A172 (cell line): ENCODE results near the gene FCHSD2. TPM values are rescaled to one million over a fixed set of nuclear protein-coding genes. Genes with fewer than 3 reads are reported as not detected.
A peak's percentile ranks its signal among the peaks of the same experiment; 100 is the strongest.
"Not testable (repeated sequence)": the region's sequence is repeated elsewhere in the genome, so short reads cannot be mapped to it uniquely, and the experiment has no call there.

Experiments used
- DNase-seq: peaks from one replicate; pipeline ENCODE4 v3.0.0-alpha.2; 2015; ENCODE audit warnings: low spot score
- total RNA-seq: library from RNA; depleted of rRNA; stranded (reverse); fragments of >200 nt; shearing (Covaris generic); gene quantifications from 2 replicates; pipeline ENCODE4 v1.2.3, GENCODE V29; 2014

Gene FCHSD2
- total RNA-seq, 1 experiment from 2014 or later, result 8.7 TPM

DNA sequence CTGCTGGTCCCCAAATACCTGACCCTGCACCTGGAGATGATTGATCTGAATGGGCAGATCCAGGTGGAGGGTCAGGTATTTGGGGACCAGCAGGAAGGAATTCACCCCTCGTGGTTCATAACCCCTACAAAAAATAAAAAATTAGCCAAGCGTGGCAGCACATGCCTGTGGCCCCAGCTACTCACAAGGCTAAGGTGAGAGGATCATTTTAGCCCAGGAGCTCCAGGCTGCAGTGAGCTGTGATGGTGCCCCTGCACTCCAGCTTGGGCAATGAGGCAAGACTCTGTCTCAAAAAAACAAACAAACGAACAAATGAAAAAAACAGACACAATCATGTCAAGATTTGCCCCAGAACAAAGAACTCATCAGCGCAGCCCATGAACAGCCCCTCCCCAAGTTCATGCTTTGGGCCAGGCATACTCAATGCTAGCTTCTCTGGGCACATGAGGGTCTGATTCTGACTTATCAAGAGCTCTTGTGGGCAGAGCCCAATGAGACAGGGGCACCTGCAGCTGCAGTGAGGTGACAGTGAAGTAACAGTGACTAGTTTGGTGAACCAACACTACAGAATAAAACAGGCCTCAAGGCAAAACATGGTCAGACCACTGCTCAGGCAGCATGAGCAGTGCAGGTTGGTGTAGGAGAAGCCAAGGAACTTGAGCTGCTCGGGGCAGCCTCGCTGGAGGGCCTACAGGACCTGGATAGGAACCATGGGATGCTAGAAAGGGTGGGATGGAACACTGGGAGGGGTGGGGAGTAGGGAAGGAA lies 10.2 kb upstream of the FCHSD2 start:
- DNase-seq, result no peak

DNA sequence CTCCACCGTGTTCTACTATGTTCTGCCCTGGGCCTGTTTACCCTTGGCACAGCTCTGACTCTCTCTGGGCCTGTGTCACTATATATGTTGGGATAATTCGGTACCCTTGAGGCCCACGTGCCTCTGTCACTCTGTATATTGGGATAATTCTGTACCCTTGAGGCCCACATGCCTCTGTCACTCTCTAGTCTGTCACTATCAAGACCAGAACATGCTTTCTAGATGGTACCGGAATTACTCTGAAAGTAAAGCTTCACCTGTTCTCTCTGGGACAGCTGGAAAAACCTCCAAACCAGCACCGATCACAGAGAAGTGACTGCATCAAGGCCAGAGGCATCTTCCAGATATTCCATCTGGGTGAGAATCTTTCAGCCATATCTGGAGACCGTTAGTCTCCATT lies 9.3 kb upstream of the FCHSD2 start:
- DNase-seq, result no peak

DNA sequence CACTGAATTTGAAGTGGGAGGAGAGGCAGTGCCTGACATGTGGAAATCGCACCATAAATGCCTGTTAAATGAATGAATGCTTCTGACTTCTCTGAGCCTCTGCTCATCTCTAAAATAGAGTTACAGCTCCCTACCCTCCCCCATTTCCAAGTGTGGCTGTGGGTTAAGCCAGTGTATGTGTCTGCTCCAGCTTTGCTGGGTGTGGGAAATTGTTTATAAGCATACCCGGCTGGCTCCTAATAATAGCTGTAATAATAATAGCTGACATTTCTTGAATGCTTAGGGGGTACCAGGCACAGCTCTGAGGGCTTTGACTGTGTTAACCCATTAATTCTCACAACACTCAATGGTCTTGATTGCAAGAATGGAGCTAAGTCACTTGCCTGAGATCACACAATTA lies 7.0 kb upstream of the FCHSD2 start:
- DNase-seq, result no peak

DNA sequence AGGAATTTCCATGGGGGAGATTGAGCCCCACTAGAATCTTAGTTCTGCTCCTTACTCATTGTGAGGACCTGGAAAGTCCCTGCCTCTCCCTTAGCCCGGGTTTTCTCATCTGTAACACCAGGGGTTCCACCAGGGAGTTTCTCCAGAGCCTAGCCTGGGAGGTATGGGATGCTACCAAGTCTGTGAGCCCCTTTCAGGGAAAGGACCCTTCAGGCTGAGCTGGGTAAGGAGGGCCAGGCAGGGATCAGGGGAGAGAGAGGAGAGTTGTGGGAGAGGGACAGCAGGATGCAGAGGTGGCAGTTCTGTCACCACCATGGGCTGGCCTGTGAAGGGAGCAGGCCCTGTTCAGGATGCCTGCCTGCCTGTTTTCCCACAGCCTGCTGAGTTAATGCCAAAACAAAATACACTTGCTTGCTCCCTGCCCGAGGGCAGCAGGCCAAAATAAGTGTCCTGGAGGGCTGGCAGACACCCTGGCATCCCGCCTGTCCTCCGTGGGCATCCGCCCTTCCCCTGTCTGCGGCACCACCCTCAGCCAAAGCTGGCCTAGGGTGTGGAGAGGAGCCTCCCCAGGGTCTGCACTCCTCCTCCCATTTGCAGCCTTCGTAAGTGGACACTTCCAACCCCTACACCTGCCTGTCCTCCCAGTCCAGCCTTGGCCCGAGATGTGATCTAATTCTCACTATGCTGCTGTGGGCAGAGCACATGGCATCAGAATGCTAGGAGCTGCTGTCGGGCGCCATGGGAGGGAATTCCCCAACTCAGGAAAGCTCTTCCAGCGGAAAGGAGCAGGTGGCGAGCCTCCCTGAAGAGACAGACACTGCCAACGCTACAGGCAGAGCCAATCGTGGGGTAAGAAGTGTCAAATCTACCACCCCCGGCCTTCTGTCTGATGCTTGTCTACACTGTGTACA lies 5.9 kb upstream of the FCHSD2 start:
- DNase-seq, result peak; percentile 54

DNA sequence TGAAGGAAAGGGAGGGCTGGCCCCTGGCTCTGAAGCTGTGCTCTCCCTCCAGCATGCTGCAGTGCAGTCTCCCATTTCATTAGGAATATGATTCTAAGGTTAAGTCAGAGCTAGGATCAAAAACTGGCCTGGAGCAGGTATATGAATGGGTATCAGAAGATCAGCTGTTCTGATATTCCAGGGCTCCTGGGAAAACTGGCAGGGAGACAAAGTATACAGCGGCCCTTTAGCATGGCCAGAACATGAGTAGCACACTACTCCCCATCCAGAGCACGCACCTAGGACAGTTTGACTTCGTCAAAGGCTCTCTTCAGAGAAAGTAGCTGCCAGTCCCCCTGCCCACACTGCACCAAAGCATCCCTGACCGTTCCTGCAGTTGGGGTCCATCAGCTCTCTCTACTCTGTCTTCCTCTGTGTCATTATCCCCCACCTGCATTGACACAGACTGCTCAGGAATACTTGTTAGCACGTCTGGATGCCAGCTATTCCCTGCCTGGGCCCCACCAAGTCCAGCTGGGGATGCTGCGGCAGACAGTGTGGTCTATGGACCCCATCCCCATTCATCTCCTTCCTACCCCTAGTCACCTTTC lies 4.0 kb upstream of the FCHSD2 start:
- DNase-seq, result no peak

DNA sequence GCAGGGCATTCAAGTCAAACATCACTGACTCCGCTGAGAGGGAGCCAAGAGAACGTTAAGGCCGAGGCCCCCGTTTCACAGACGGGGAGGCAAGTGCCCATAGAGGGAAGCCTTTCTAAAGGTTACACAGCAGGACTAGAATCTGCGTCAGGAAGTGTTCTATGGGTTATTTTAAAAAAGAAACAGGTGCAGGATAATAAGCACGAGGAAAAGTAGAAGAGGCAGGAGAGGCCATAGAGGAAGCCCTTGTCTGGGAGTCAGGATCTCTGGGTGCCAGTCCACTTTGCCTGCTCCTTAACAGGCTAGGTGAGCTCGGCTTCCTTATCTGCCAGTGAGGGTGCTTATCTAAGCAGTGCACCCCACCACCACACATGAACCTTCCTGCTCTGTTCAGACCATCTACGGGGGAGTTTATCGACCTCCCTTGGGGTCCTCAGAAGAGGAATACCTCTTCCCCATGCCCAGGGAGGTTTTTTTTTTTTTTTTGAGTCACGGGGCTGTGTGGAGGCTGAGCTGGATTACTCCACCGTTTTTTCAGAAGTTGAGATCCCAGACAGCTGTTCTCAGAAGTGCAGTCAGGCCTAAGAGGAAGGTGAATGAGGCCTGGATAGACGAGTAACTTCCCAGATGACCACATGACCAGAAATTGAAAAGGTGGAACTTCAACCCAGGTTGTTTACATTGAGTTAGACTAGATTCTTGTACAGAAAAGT lies 1.2 kb upstream of the FCHSD2 start:
- DNase-seq, result no peak

DNA sequence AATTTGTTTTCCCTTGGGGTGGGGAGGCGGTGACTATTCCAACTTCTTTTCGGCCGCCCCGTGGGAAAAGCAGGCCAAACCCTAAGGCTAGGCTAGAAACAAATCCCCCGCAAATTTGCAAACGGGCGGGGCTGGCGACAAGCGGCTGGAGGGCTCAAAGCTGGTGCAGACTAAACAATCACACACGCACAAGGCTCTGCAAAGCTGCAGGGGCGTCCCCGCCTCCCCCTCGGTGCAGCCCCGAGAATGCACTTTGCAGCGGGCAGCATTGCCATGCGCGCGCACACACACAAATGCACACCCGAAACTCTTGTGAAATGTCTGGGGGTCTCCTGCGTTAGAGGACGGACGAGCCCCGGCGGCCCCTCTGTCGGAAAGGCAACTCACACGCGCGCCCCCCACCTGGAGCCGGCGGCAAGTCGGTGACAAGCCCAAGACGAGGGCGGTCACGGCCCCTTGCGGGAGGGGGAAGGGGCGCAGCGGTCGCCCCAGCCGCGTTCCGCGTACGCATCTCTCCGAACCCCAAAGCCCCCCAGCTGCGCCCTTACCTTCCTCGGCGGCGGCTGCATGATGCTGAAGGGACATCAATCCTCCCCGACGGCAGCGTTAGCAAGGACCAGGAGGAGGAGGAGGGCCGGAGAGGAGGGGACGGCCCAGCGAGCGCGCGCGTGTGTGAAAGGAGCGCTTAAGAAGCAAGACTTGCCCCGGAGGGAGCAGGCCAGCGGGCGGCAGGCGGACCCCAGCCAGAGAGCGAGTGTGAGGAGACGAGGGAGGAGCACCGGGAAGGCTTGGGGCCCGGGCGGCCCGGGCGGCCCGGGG lies 600 bp downstream of the FCHSD2 start:
- peak; percentile 42 for DNase-seq

DNA sequence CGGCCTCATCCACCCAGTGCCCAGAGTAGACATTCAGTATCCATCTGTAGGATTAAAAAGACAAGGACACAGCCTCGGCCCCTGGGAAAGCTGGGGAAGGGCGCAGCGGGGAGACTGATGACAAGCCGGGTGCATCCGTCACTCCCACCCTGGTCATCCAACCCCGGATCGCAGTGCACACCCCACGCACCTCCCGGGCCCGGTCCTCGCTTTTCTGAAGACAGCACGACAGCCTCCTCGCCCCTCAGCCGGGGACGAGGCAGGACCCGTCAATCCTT lies 1.1 kb downstream of the FCHSD2 start:
- DNase-seq, result peak; percentile 16

DNA sequence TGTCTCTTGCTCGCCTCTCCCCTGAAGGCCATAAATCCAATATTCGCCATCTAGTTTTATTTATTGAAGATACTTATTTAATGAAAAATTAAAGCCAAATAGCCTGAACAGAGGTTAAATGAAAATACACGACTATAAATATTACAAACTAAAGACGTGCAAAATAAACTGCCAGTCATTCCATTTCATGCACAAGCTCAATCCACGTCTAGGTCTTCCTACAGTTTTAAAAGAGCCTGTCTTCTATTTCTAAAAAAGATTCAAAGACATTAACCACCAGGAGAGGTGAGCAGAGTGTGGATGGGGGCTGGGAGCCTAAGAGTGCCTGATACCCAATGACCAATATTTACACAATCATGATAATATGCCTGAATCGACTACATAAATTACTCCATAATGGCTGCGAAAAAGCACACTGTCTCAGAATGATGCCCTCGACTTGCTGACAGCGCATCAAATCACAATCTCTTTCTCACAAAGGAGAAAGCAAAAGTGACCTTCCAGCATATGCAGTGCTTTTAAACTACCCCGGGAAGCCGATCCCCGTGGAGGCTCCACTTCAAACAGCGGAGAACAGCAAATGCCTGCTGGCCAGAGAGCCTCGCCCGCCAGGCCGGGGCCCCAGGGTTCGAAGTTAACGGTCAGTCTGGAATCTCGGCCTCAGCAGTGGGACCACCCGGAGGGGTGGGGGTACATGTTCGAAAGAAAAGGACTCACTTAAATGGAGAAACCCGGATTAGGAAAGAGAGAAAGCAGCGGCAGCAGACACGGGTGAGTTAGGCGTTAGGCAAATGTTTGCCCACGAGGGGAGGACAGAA lies 1.7 kb downstream of the FCHSD2 start:
- peak; percentile 26 for DNase-seq

DNA sequence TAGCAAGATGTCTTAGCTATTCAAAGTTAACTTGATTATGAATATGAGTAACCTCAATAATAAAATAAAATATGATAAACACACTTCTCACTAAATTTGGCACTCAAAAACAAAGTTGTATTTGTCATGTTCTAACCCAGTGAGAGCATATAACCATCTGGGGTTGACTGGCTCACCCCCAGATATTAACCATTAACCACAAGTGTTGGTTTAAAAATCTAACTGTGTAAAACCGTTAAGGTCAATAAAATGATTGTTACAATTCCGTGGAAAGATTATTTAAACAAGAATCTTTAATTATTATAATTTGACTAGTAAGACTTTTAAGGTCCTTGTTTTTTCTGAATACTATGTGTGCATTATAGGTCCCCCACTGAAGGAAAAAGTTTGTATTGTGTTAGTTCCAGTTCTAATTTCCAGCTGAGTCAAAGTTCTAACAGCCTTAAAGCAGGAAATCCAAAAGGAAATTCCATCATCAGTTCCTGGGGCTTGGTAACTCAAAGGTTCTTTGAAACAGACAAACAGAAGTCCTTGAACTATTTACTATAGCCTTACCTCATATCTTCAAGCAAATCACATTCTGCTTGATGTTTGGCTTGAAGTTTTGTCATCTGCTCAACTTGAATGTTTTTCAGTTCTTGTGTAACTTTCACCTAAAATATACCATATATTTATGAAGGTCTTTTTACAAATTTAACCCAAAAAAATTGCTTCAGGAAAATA lies 2.5 kb downstream of the FCHSD2 start:
- peak; percentile 18 for DNase-seq

DNA sequence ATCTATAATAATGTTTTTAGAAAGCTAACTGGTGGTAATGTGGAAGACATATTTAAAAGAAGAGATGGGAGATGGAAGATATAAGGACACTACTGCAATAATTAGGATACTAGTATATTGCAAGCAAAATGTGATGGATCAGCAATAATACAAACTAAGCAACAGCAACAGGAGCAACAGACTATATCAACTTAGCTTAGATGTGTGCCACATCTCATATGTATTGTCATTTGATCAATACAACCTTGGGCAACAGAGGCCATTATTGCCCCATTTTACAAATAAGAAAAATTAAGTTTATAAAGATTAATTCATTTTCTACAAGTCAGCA lies 4.2 kb downstream of the FCHSD2 start:
- no peak for DNase-seq

DNA sequence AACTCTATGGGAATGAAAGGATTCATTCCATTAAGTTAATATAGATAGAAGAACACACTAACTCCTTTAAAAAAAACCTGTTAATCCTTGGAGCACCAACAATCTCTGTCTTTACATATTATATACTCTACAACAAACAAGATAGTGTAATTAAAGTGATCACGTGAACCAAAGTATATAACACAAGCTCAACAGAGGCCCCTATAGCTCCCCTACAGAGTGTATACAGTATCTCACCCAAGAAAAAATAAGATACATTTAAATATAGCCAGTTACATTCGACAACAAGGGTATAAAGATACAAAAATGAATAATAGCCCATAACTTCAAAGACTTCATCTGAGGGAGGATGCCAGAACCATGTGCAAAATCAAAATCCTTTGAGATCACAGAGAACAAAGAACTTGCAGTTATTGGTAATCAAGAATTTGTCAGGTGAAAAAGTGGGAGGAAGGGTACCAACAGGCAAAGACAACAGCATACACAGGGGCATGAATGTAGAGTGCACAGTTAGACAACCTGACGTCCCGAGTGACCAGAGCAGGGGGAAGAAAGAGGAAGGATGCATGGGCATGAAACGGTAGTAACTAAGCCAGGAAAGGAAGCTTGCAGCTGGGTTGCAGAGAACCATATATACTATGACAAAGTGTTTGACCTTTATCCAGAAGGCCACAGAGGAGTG lies 4.7 kb downstream of the FCHSD2 start:
- no peak for DNase-seq

DNA sequence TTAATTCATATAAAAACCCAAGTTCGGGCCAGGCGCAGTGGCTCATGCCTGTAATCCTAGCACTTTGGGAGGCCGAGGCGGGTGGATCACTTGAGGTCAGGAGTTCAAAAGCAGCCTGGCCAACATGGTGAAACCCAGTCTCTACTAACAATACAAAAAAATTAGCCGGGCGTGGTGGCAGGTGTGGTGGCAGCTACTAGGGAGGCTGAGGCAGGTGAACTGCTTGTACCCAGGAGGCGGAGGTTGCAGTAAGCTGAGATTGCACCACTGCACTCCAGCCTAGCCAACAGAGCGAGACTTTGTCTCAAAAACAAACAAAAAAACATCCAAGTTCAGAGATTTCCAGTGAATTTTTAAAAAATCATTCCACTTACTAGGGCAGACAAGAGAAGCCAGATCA lies 5.4 kb downstream of the FCHSD2 start:
- not testable (repeated sequence) for DNase-seq

DNA sequence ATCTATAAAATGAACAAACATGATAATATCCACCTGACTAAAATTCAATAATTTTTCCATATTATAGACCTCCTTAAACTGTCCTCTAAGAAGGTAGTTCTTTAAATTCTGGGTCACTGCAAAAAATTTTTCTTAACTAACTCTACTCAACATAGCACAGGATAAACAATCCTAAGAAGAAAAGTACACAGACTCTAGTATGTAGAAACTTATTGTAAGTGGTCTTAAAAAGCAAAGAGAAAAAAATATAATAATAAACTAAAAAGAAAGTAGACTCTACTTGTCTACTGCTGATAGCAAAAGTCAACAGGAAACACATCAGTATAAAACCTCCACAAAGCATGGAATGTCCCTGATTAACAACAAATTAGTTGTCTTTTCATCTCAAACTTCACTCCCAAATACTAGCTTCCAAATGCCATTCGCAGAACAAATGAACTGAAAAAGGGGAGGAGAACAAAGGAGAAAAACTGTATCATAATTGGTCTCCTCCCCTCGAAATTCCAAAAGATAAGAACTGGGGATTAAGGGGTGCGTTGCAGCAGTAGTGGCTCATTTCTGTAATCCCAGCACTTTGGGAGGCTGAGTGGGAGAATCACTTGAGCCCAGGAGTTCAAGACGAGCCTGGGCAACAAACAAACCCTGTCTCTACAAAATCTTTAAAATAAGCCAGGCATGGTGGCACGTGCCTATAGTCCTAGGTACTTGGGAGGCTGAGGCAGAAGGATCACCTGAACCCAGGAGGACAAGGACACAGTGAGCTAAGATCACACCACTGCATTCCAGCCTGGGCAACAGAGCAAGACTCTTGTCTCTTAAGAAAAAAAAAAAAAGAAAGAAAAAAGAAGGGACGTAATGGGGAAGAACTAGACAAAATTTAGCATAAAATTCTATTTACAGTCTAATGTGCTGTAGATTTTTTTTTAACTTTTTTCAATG lies 6.5 kb downstream of the FCHSD2 start:
- DNase-seq, result no peak

DNA sequence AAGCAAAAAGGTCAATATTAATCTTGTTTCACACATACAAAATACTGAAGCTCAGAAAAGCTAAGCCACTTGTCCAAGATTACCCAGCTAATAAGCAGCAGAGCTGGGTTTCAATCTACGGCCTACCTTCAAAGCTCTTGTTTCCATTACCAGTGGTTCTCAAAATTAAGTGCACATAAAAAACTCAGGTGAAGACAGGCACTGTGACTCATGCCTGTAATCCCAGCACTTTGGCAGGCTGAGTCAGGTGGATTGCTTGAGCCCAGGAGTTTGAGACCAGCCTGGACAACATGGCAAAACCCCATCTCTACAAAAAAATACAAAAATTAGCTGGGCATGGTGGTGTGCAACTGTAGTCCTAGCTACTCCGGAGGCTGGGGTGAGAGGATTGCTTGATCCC lies 9.8 kb downstream of the FCHSD2 start:
- DNase-seq, result not testable (repeated sequence)

DNA sequence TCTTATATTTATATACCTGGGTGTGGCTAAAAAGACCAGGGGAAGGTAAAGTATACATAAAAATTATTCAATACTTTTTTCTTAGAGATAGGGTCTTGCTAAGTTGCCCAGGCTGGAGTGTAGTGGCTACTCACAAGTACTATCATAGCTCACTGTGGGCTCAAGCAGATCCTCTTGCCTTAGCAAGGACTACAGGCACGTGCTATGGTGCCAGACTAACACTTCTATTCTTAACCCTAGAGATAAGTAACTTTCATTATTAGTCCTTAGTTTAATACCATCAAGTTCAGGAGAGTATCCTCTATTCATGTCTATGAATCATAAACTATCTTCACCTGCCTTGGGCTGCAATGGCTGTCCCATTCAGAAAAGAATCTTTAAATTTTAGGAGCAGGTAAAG lies 11.9 kb downstream of the FCHSD2 start:
- no peak for DNase-seq

DNA sequence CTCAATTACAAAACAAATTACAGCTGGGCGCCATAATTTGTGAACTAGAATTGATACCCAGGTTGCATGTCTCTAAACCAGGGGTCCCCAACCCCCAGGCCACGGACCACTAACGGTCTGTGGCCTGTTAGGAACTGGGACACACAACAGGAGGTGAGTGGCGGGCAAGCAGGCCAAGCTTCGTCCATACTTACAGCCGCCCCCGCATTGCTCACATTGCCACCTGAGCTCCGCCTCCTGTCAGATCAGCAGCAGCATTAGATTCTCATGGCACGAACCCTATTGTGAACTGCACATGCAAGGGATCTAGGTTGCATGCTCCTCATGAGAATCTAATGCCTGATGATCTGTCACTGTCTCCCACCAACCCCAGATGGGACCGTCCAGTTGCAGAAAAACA lies 12.9 kb downstream of the FCHSD2 start:
- DNase-seq, result no peak

DNA sequence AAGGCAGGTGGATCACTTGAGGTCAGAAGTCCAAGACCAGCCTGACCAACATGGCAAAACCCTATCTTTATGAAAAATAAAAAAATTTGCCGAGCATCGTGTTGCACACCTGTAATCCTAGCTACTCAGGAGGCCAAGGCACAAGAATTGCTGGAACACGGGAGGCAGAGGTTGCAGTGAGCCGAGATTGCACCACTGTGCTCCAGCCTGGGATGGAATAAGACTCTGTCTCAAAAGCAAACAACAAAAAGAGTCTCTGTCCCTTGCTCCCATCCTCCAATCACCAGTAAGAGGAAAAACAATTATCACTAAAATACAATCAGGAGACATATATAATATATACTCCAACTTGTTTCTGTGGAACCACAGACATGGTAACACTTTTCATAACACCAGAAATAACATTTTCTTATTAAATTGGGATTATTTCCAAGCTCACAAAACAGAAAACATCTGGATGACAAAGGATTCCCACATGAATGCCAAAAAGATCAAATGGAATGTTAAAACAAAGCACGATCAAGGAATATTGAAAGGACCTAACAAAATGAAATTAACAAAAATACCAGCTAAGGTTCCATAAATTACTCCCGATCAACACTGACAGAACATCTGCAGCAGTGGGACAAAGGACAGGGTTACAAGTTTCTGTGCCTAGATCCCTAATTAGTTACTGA lies 15.2 kb downstream of the FCHSD2 start:
- no peak for DNase-seq
